ENCODE data around the gene C1R.
"Not testable (repeated sequence)": the region's sequence is repeated elsewhere in the genome, so short reads cannot be mapped to it uniquely, and the experiment has no call there.

The C1R gene

DNA sequence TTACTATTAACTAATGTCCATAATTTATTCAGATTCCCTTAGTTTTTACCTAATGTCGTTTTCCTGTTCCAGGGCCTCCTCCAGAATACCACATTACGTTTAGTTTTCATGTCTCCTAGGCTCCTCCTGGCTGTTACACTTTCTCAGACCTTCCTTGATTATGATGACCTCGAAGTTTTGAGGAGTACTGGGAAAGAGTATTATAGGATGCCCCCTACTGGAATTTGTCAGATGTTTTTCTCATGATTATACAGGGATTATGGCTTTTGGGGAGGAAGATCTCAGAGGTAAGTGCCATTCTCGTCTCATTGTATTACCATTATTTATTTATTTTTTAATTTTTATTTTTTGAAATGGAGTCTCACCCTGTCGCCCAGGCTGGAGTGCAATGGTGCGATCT, 49.4 kb downstream of the C1R start:
- Histone ChIP-seq H3K4me2 (ENCODE audit: low read length) (no peak overlapping the region), H3K4me1 (ENCODE audit: insufficient read depth, low read length, severe bottlenecking) (no peaks in the 10 kb centered on the region), H3K36me3 (ENCODE audit: insufficient read depth, low read length) (no peaks in the 10 kb centered on the region), H3K79me2 (ENCODE audit: insufficient read depth, low read length) (no peaks in the 10 kb centered on the region), H3K9me2 (ENCODE audit: low read depth, low read length) (no peaks in the 10 kb centered on the region), H3K27me3 (ENCODE audit: insufficient read depth, low read length) (no peaks in the 10 kb centered on the region; the same call in 1 of the 2 replicates), H3K27ac (ENCODE audit: low read depth, low read length, poor library complexity, severe bottlenecking) (no peak overlapping the region), H4K20me1 (ENCODE audit: insufficient read depth, low read length) (no peaks in the 10 kb centered on the region), H3F3A (ENCODE audit: insufficient read depth, low read length) (no peaks in the 10 kb centered on the region), H3K4me3 (ENCODE audit: low read depth, low read length, poor library complexity, severe bottlenecking) (no peak overlapping the region), H3K9me3 (ENCODE audit: low read length) (no peaks in the 10 kb centered on the region), H2AFZ (ENCODE audit: low read length) (no peak overlapping the region), H3K9ac (ENCODE audit: low read length) (no peak overlapping the region)
- TF ChIP-seq, protein P1, sequence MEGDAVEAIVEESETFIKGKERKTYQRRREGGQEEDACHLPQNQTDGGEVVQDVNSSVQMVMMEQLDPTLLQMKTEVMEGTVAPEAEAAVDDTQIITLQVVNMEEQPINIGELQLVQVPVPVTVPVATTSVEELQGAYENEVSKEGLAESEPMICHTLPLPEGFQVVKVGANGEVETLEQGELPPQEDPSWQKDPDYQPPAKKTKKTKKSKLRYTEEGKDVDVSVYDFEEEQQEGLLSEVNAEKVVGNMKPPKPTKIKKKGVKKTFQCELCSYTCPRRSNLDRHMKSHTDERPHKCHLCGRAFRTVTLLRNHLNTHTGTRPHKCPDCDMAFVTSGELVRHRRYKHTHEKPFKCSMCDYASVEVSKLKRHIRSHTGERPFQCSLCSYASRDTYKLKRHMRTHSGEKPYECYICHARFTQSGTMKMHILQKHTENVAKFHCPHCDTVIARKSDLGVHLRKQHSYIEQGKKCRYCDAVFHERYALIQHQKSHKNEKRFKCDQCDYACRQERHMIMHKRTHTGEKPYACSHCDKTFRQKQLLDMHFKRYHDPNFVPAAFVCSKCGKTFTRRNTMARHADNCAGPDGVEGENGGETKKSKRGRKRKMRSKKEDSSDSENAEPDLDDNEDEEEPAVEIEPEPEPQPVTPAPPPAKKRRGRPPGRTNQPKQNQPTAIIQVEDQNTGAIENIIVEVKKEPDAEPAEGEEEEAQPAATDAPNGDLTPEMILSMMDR (IDR thresholded peaks at IDR 0.05; ENCODE audit: low read length) = peak; percentile 36; the same call in 1 of the 2 replicates
- no peak for TF ChIP-seq EZH2 (IDR thresholded peaks at IDR 0.05; ENCODE audit: borderline replicate concordance, low read length)

- no peaks in the 10 kb centered on the region for H4K20me1 ChIP-seq (ENCODE audit: insufficient read depth, low read length)
- H3K79me2 ChIP-seq (ENCODE audit: insufficient read depth, low read length) = no peaks in the 10 kb centered on the region
- H3K9ac ChIP-seq (ENCODE audit: low read length) = no peak overlapping the region
- H2AFZ ChIP-seq (ENCODE audit: low read length) = no peak overlapping the region
- H3K4me1 ChIP-seq (ENCODE audit: insufficient read depth, low read length, severe bottlenecking) = no peaks in the 10 kb centered on the region
- TF ChIP-seq, protein P1 (IDR thresholded peaks at IDR 0.05; ENCODE audit: low read length) = no peak
- no peak for TF ChIP-seq EZH2 (IDR thresholded peaks at IDR 0.05; ENCODE audit: borderline replicate concordance, low read length)
- H3K4me3 ChIP-seq (ENCODE audit: low read depth, low read length, poor library complexity, severe bottlenecking) = no peak overlapping the region
- no peaks in the 10 kb centered on the region for H3F3A ChIP-seq (ENCODE audit: insufficient read depth, low read length)
- H3K27me3 ChIP-seq (ENCODE audit: insufficient read depth, low read length) = no peaks in the 10 kb centered on the region; the same call in 1 of the 2 replicates
- no peaks in the 10 kb centered on the region for H3K9me3 ChIP-seq (ENCODE audit: low read length)
- no peak overlapping the region for H3K27ac ChIP-seq (ENCODE audit: low read depth, low read length, poor library complexity, severe bottlenecking)
- H3K9me2 ChIP-seq (ENCODE audit: low read depth, low read length) = no peaks in the 10 kb centered on the region
- H3K4me2 ChIP-seq (ENCODE audit: low read length) = no peak overlapping the region
- H3K36me3 ChIP-seq (ENCODE audit: insufficient read depth, low read length) = no peaks in the 10 kb centered on the region
Observed at GRCh38 chr12:7039403-7039802, 52.8 kb downstream of the C1R start.

DNA sequence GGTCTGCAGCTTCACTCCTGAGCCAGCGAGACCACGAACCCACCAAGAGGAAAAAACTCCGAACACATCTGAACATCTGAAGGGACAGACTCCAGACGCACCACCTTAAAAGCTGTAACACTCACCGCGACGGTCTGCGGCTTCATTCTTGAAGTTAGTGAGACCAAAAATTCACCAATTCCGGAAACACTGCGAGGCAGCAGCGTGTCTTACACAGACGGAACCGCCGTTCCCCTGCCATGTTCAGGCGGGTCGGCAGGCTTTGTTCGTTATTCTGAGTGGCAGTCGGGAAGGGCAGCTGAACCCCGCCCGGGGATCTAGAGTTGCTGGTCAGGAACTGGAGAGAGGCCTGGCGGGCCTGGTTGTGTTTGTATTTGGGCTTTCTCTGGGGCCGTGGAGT, 53.7 kb downstream of the C1R start:
- Histone ChIP-seq H3K9me2 (ENCODE audit: low read depth, low read length) (no peaks in the 10 kb centered on the region), H3F3A (ENCODE audit: insufficient read depth, low read length) (no peaks in the 10 kb centered on the region), H3K9ac (ENCODE audit: low read length) (no peak overlapping the region), H4K20me1 (ENCODE audit: insufficient read depth, low read length) (no peaks in the 10 kb centered on the region), H2AFZ (ENCODE audit: low read length) (no peak overlapping the region), H3K4me3 (ENCODE audit: low read depth, low read length, poor library complexity, severe bottlenecking) (no peak overlapping the region), H3K79me2 (ENCODE audit: insufficient read depth, low read length) (no peaks in the 10 kb centered on the region), H3K36me3 (ENCODE audit: insufficient read depth, low read length) (no peaks in the 10 kb centered on the region), H3K27ac (ENCODE audit: low read depth, low read length, poor library complexity, severe bottlenecking) (no peak overlapping the region), H3K9me3 (ENCODE audit: low read length) (no peaks in the 10 kb centered on the region), H3K4me1 (ENCODE audit: insufficient read depth, low read length, severe bottlenecking) (no peaks in the 10 kb centered on the region), H3K27me3 (ENCODE audit: insufficient read depth, low read length) (no peaks in the 10 kb centered on the region; the same call in 1 of the 2 replicates), H3K4me2 (ENCODE audit: low read length) (no peak overlapping the region)
- no peak for TF ChIP-seq EZH2 (IDR thresholded peaks at IDR 0.05; ENCODE audit: borderline replicate concordance, low read length)
- TF ChIP-seq, protein P1 (IDR thresholded peaks at IDR 0.05; ENCODE audit: low read length) = no peak

DNA sequence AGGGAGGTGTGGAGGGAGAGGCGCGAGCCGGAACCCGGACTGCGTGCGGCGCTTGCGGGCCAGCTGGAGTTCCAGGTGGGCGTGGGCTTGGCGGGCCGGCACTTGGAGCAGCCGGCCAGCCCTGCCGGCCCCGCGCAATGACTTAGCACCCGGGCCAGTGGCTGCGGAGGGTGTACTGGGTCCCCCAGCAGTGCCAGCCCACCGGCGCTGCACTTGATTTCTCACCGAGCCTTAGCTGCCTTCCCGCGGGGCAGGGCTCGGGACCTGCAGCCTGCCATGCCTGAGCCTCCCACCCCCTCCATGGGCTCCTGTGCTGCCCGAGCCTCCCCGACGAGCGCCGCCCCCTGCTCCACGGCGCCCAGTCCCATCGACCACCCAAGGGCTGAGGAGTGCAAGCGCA, 54.8 kb downstream of the C1R start:
- H4K20me1 ChIP-seq (ENCODE audit: insufficient read depth, low read length); H3K4me3 ChIP-seq (ENCODE audit: low read depth, low read length, poor library complexity, severe bottlenecking); H3K9me3 ChIP-seq (ENCODE audit: low read length); H3K36me3 ChIP-seq (ENCODE audit: insufficient read depth, low read length); H2AFZ ChIP-seq (ENCODE audit: low read length); H3K4me1 ChIP-seq (ENCODE audit: insufficient read depth, low read length, severe bottlenecking); H3F3A ChIP-seq (ENCODE audit: insufficient read depth, low read length); H3K9ac ChIP-seq (ENCODE audit: low read length); H3K4me2 ChIP-seq (ENCODE audit: low read length); H3K79me2 ChIP-seq (ENCODE audit: insufficient read depth, low read length); H3K9me2 ChIP-seq (ENCODE audit: low read depth, low read length); H3K27ac ChIP-seq (ENCODE audit: low read depth, low read length, poor library complexity, severe bottlenecking); H3K27me3 ChIP-seq (ENCODE audit: insufficient read depth, low read length): not testable (repeated sequence)
